GM19372 (cell line): ENCODE results near the gene VMO1.

Source experiments
- ATAC-seq: cut with Tn5 transposase; IDR thresholded peaks from one replicate; pipeline ENCODE4 v1.9.1; 2021; ENCODE audit warnings: mild to moderate bottlenecking, low read depth, moderate library complexity; ENCODE audit not compliant: unreplicated experiment

VMO1 gene

DNA sequence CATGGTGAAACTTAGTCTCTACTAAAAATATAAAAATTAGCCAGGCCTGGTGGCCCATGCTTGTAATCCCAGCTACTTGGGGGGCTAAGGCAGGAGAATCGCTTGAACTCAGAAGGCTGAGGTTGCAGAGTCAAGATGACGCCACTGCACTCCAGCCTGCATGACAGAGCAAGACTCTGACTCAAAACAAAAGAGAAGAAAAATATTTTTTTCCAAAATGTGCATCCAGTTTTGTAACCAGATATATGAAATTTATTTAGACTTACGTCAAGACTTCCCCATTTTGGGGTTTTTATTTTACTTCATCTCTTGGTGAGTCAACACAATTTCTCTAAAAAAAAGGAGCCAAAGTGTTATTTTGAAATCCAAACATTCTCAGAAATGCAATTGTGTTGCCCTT lies 20.0 kb downstream of the VMO1 start:
- ATAC-seq = no peak

DNA sequence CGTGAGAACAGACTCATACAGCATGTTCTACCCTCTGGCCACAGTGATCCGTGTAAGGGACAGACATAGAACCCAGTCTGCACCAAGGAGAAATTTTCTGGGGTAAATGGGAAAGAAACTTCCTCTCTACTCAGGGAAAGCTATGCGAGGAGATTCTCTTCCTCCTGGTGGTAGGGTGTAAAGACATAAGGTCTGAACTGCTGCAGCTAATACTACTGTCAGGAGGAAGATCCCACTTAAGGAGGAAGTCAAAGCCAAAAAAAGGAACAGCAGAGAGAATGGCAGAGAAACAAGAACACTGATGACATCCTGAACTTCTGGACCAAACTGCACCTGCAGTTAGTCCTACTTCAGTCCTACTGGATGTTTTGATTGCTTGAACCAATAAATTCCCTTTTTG lies 21.6 kb downstream of the VMO1 start:
- no peak for ATAC-seq

DNA sequence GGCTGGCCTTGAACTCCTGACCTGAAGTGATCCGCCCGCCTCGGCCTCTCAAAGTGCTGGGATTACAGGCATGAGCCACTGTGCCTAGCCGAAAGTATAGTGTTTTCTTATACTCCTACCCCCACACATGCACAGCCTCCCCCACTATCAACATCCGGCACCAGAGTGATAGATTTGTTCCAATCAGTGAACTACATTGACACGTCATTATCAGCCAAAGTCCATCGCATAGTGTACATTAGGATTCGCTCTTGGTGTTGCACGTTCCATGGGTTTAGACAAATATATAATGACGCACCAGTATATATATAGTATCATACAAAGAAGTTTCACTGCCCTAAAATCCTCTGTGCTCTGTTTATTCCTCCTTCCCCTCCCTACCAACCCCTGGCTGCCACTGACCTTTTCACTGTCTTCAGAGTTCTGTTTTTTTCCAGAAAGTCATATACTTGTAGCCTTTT lies 26.4 kb downstream of the VMO1 start:
- no peak for ATAC-seq

DNA sequence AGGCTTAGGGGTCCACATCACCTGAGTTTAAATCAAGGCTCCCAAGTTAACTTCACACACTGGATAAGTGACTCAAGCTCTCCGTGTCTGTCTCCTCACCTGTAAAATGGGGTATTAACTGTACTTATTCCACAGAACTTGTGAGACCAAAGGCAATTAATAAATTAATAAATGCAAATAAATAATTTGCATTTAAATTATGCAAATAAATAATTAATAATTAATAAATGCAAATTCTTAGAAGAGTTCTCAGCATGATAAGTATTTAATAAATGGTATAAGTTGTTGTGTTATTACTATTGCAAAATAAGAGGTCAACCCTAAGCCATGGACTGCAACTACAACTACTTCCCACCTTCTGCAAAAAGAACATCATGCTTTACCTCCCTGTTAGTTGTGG lies 32.8 kb downstream of the VMO1 start:
- ATAC-seq = no peak

DNA sequence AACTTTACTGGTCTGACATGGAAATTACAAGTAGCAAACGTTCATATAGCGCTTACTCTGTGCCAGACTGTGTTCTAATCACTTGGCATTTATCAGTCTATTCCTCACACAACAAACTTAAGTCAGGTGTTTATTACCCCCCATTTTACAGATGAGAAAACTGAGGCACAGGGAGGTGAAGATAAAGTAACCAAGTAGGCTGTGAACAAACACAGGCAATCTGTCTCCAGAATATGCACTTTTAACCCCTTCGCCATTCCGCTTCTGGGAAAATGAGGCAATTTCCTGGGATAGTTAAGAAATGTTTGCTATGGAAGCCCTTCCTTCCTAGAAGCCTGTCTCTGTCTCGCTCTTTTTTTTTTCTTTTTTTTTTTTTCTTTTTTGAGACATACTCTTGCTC lies 34.2 kb downstream of the VMO1 start:
- no peak for ATAC-seq

DNA sequence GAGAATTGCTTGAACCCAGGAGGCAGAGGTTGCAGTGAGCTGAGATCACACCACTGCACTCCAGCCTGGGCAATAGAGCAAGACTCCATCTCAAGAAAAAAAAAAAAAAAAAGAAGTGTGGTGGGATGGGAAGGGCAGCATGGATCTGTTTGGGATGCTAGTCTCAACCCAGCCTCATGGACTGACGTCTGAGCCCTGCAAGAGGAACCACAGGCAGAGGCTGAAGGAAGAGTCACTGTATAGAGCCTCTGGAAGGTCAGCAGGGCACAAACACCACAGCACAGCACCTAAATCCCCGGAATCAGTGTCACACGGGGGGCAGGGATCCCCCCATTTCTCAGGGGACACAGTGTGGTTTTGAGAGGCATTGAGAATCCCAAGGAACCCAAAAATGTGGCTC lies 35.6 kb downstream of the VMO1 start:
- ATAC-seq = no peak

DNA sequence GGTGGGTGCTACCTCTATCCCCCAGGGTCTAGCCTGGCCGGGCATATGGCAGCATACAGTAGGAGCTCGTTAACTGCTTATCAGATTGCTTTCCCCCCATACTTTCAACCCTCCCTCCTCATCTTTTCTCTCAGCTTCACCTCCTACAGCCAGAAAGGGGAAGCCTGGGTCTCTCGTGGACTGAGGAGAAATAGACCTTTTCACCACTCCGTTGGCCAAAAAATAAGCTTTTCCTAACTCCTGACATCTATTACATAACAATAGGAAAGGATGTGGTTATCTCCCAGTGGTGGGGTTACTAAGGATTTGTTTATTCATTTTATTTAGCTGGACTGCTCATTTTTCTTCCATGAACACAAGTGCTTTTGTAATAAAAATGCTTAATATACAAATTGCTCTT lies 37.5 kb downstream of the VMO1 start:
- ATAC-seq = no peak

DNA sequence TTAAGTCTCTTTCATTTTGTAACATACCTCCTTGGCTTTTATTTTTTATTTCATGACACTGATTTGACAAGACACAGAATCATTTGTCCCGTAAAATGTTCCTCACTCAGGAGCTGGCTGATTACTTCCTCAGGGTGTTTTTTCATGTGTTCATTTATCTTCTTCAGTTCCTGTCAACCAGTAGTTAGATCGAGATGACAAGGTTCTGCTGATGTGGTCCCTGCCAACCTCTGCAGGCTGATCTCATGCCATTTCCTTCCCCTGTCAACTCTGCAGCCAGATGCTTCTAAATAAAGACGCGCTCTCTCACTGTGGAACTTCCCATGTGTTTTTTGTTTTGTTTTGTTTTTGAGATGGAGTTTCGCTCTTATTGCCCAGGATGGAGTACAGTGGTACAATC lies 38.3 kb downstream of the VMO1 start:
- ATAC-seq = no peak

DNA sequence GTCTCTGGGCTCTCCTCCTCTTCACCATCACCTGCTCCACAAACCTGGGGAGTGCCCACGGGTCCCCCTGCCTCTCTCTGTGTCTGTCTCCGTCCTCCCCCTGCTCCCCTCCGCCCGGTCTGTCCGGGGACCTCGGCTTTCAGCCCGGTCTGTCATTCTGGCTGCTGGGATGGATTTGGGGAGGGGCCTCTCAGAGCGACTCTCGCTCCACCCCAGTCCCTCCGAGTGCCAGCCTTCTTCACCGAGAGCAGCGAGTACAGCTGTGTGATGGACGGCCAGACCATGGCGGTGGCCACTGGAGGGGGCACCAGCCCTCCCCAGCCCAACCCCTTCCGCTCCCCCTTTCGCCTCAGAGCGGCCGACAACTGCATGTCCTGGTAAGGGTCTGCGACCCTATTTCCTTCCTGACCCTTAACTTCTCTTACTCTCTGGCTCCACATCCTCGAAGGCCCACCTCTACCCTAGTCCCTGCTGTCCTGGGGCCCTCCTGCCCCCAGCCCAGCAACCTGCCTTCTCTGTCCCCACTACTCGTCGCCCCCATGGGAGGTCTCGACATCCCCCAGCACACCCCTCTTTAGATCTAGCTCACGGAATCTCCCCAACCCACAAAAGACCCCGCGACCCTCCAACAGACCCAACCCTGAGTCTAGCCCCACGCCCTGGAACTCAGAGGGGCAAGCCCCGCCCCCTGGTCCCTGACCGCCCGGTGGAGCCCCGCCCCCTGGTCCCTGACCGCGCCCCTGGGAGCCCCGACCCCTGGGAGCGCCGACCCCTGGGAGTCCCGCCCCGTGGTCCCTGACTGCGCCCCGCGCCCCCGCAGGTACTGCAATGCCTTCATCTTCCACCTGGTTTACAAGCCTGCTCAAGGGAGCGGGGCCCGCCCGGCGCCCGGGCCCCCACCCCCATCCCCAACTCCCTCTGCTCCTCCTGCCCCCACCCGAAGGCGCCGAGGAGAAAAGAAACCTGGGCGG lies 40.9 kb downstream of the VMO1 start:
- ATAC-seq = no peak

DNA sequence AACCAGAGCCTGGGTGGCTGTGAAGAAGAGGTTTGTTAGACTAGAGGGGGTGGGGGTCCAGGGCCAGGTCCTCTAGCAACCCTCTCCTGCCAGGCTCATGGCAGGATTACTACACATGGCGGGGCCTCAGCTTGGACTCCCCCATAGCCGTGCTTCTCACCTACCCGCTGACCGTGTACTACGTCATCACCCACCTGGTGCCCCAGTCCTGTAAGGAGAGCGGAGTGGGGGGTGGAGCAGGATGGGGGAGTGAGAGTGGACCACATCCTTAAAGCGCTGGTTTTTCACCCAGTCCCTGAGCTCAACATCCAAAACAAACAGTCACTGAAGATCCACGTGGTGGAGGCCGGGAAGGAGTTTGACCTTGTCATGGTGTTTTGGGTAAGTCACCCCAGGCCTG lies 42.3 kb downstream of the VMO1 start:
- ATAC-seq = no peak

DNA sequence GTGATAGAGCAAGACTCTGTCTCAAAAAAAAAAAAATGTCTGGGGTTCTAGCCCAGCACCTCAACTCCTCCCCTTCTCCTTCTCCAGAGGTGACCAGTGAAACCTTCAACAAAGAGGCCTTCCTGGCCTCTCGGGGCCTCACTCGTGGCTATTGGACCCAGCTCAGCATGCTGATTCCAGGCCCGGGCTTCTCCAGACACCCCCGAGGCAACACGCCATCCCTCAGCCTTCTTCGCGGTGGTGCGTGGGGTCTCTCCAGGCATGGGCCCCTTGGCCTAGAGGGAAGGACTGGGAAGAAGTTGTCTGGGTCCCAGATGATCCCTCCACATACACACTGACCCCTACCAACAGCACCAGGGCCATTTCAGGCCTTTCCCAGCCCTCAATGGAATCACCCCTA lies 42.9 kb downstream of the VMO1 start:
- no peak for ATAC-seq

DNA sequence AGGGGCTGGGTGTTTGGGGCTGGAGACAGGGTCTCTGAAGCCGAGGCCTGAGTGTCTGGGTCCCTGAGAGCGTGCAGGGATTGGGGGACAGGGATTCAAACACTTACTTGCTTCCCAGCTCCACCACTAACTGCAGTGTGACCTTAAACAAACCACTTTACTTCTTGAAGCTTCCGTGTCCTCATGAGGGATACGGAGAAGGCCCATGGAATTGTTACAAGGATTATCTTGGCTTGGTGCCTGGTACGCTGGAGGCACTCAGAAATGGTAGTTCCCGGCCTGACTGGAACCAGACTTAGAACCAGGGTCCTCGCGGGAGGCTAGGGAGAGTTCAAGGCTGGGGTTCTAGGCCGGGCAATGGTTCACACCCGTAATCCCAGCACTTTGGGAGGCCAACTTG lies 43.5 kb downstream of the VMO1 start:
- ATAC-seq = no peak

DNA sequence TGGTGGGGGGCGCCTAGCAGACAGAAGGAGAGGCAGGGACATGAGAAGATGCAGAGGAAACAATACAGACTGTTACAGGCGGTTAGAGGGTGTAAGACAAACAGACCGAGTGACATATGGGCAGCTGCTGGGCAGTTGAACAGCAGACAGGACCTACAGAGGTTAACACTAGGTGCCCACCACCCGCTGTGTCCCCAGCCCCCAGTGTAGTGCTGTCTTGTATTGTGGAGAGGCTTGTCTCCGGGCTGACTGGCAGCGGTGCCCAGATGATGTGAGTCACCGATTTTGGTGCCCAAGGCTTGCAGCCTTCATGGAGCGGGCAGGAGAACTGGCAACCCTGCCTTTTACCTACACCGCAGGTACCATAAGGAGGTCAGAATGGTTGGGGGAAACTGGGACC lies 44.0 kb downstream of the VMO1 start:
- no peak for ATAC-seq

DNA sequence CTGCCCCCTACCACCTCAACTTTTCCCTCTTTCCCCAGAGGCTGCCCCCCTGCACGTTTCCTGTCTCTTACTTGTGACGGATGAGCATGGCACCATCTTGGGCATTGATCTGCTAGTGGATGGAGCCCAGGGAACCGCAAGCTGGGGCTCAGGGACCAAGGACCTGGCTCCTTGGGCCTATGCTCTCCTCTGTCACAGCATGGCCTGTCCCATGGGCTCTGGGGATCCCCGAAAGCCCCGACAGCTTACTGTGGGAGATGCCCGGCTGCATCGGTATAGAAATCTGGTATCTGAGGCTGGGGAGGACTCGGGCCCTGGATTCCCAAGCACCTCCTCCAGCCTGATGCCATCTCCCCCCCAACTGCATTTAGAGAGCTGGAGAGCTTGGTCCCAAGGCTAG lies 44.6 kb downstream of the VMO1 start:
- ATAC-seq = no peak

DNA sequence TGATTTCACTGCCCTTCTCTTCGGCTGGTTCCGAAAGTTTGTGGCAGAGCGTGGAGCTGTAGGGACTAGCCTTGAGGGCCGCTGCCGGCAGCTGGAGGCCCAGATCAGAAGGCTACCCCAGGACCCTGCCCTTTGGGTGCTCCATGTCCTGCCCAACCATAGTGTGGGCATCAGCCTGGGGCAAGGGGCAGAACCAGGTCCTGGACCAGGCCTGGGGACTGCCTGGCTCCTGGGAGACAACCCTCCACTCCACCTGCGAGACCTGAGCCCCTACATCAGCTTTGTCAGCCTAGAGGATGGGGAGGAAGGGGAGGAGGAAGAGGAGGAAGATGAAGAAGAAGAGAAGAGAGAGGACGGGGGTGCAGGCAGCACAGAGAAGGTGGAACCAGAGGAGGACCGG lies 45.6 kb downstream of the VMO1 start:
- no peak for ATAC-seq

DNA sequence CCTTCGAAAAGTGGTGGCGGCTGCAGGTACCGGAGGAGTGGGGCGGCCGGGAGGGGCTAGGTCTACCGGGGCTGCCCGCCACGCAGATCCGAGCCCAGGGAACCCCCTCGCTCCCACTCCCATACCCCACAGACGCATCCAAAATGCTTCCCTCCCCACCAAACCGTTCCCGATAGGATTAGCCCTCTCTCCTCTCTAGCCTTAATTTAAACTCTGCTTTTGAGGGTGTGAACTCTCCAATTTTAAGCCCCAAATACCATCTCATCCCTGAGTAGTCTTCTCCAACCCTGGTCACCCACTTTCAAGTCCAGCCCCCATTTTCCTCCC lies 46.2 kb downstream of the VMO1 start:
- ATAC-seq = no peak

DNA sequence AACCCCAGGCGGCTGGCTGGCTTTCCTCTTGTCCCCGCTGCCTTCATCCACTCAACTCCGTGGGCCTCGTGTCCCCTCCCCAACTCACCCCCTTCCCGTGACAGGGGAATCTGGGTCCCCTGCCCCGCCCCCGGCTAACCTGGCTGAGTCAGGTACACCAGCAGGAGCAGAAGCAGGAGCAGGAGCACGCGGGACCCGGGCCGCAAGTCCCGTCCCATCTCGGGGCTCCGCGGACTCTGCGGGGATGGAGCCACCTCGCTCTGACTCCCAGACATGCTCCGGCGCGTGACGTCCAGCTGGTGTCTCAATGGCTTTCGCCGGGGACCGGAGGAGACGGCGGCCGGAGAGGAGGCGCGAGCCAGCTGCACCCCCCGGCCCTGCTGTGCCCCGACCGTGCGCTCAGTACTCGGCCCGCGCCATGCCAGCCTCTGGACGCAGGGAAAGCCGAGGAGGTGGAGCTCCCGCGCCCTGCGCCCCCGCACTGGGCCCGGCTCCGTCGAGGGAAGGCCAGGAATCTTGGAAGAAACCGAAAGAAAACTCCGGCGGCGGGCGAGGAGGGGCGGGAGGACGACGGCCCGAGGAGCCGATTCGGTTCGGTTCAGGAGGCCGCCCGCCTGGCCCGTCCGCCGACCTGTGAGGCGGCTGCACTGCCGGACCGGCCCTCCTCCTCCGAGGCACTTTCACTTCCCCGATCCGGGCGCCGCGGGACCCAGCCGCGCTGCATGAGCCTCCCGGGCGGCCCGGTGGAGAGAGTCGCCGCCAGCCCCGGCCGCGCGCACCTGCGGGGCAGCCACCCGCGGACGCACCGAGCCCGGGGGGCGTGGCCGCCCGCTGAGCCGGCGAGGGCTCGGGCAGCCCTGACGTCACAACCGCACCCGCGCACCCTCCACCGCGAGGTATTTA lies 46.8 kb downstream of the VMO1 start, which contains the start of the genes CXCL16 and ZMYND15:
Gene CXCL16 (minus strand): TSS at position 807 of the 903 bp plus-strand sequence. CDS start 589 bp downstream, at position 218.
Gene ZMYND15 (plus strand): TSS at position 712 of the 903 bp plus-strand sequence. CDS start 716 bp downstream, outside the sequence.
- ATAC-seq = no peak

DNA sequence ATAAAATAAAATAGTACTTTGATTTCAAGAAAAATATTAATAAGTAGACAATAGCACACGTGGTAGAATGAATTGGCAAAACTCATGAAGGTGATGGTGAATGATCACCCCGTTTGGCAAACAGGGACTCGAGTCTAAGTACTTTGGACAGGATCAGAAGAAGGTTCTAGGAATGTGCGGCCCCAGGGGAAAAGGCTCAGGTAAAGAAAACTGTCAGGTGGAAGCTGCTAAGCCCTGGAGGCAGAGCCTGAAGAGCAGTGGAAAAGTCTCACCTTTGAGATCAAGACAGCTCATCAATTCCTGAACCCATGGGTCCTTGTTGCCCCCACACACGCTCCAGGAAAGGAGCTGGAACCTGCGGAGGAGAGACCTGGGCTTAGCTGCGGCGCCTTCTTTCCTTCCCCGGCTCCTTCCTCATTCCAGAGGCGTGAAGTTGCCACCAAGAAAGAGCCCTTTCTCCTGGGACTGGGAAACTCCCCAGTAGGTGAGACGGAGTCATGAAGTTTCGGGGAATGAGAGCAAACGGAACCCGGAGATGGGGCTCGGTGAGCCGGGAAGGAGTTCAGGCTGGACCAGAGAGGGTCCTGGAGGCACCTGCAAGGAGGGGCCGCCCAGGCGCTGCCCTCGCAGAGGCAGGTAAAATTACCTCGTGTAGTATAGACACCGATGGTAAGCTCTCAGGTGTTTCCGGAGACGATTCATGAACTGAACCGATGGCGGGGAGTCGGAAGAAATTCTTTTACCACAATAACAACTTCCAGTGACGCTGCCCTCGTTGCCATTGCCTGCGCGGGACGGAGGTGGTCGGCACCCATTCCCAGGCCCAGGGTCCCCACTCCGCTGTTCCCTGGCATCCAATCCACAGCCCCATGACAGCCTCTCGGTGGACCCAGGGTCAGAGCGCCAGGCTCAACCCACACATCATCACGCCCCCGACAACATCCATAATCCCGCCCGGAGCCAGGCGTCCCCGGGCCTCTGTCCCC lies 47.7 kb downstream of the VMO1 start:
- ATAC-seq = no peak

DNA sequence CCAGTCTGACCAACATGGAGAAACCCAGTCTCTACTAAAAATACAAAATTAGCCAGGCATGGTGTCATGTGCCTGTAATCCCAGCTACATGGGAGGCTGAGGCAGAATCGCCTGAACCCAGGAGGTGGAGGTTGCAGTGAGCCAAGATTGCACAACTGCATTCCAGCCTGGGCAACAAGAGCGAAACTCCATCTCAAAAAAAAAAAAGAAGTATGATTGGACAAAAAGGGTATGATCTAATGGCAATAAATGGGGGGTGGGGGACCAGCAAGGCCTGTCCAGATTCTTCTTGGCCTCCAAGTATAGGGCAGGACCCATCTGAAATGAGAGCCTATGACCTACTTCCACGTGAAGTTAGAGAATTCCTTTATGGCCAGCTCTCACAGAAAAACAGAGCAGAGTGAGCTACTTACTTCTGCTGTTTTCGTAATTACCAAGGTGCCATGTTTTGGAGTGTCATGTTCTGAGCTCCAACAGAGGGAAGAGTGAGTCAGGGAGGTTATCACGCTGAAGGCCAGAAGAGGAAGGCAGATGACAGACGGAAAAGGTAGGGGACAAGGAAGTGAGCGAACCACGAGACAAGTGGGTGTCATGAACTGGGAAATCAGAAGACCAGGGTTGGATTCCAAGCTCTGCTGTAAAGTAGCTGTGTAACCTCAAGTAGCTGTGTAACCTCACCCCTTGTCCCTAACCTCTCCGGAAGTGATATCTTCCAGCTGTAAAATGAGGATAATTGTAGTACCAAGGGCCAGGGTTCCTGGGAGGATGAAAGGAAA lies 50.1 kb downstream of the VMO1 start:
- ATAC-seq = no peak
